ENCODE measurements around the gene NDUFS1. TPM values are rescaled to one million over a fixed set of nuclear protein-coding genes. Genes with fewer than 3 reads are reported as not detected.

Gene NDUFS1
- total and polyA plus RNA-seq, 2 donors (not counting 1 experiment from before 2014, with no cell fraction given) = 12.3 to 46.3 TPM

- ChIA-PET POLR2A (no interaction called here), CTCF (no interaction called here)
- H3K9ac ChIP-seq (ENCODE audit: low read length) = no peak overlapping the region
- TF ChIP-seq EZH2 (IDR thresholded peaks at IDR 0.05; ENCODE audit: borderline replicate concordance, insufficient read depth, low read depth, low read length, poor library complexity, severe bottlenecking) (no peak), CTCF (IDR thresholded peaks at IDR 0.05) (no peak)
- Mint-ChIP-seq H3K27ac (no peak overlapping the region), H3K9me3 (ENCODE audit: insufficient read depth) (no peaks in the 10 kb centered on the region), H3K27me3 (no peaks in the 10 kb centered on the region), H3K4me3 (no peak overlapping the region), H3K4me1 (no peaks in the 10 kb centered on the region)
- H3K79me2 ChIP-seq (ENCODE audit: control insufficient read depth, insufficient read depth, low read length) = no peaks in the 10 kb centered on the region
- intact Hi-C loops (cut with micrococcal nuclease) = no loop called here
- H3K27me3 ChIP-seq (replicated peaks in 1 of 4; ENCODE audit: control extremely low read depth in 1 of 4, control insufficient read depth in 3 of 4, insufficient read depth in 4 of 4, low read length in 3 of 4) = no peaks in the 10 kb centered on the region
- WGBS (ENCODE audit: insufficient coverage) = no CpG with 5 or more reads among the region's 4 CpGs
- no peaks in the 10 kb centered on the region for H4K20me1 ChIP-seq (ENCODE audit: control insufficient read depth, insufficient read depth, low read length, poor library complexity, severe bottlenecking)
- peaks cover 17 to 82% of the 10 kb centered on the region in 2 experiments for H3K36me3 ChIP-seq (replicated peaks in 1 of 2; ENCODE audit: control extremely low read depth in 1 of 2, control insufficient read depth in 1 of 2, extremely low read depth in 1 of 2, insufficient read depth in 2 of 2, low read length in 1 of 2)
- no peaks in the 10 kb centered on the region for H3K4me1 ChIP-seq (ENCODE audit: control insufficient read depth in 2 of 2, insufficient read depth in 2 of 2, low read length in 2 of 2)
- H2AFZ ChIP-seq (ENCODE audit: insufficient read depth, low read depth, low read length, poor library complexity, severe bottlenecking) = no peak overlapping the region
- no peak overlapping the region for H3K27ac ChIP-seq (ENCODE audit: low read length in 2 of 2)
- ATAC-seq (ENCODE audit: low read depth) (no peak), DNase-seq (no peak)
- no peaks in the 10 kb centered on the region for H3K9me3 ChIP-seq (ENCODE audit: control extremely low read depth in 1 of 3, control insufficient read depth in 2 of 3, insufficient read depth in 1 of 3, low read length in 2 of 3)
- no peak overlapping the region for H3K4me3 ChIP-seq (ENCODE audit: control extremely low read depth in 1 of 5, extremely low read depth in 1 of 5, insufficient read depth in 1 of 5, low read depth in 2 of 5, low read length in 4 of 5)
- H3K4me2 ChIP-seq (replicated peaks; ENCODE audit: low read depth, low read length, poor library complexity, severe bottlenecking) = no peak overlapping the region
Observed at GRCh38 chr2:206143451-206143850, 15.8 kb downstream of the NDUFS1 start.

GRCh38 chr2:206127656-206128055 is 31.6 kb downstream of the NDUFS1 start:
- H3K4me3 Mint-ChIP-seq = no peak overlapping the region
- H3K27ac Mint-ChIP-seq = no peak overlapping the region
- ATAC-seq (ENCODE audit: low read depth) (no peak), DNase-seq (no peak)
- H2AFZ ChIP-seq (ENCODE audit: insufficient read depth, low read depth, low read length, poor library complexity, severe bottlenecking) = no peak overlapping the region
- no peaks in the 10 kb centered on the region for H3K27me3 Mint-ChIP-seq
- no peaks in the 10 kb centered on the region for H3K4me1 ChIP-seq (ENCODE audit: control insufficient read depth in 2 of 2, insufficient read depth in 2 of 2, low read length in 2 of 2)
- no peaks in the 10 kb centered on the region for H3K27me3 ChIP-seq (replicated peaks in 1 of 4; ENCODE audit: control extremely low read depth in 1 of 4, control insufficient read depth in 3 of 4, insufficient read depth in 4 of 4, low read length in 3 of 4)
- no peak for TF ChIP-seq EZH2 (IDR thresholded peaks at IDR 0.05; ENCODE audit: borderline replicate concordance, insufficient read depth, low read depth, low read length, poor library complexity, severe bottlenecking)
- no peak for TF ChIP-seq CTCF (IDR thresholded peaks at IDR 0.05)
- H3K9ac ChIP-seq (ENCODE audit: low read length) = no peak overlapping the region
- H3K79me2 ChIP-seq (ENCODE audit: control insufficient read depth, insufficient read depth, low read length) = no peaks in the 10 kb centered on the region
- no peak overlapping the region for H3K4me2 ChIP-seq (replicated peaks; ENCODE audit: low read depth, low read length, poor library complexity, severe bottlenecking)
- no peaks in the 10 kb centered on the region for H3K4me1 Mint-ChIP-seq
- no peak overlapping the region for H3K4me3 ChIP-seq (ENCODE audit: control extremely low read depth in 1 of 5, extremely low read depth in 1 of 5, insufficient read depth in 1 of 5, low read depth in 2 of 5, low read length in 4 of 5)
- H3K36me3 ChIP-seq (replicated peaks in 1 of 2; ENCODE audit: control extremely low read depth in 1 of 2, control insufficient read depth in 1 of 2, extremely low read depth in 1 of 2, insufficient read depth in 2 of 2, low read length in 1 of 2) = peaks cover 5 to 61% of the 10 kb centered on the region in 2 experiments
- no peaks in the 10 kb centered on the region for H3K9me3 Mint-ChIP-seq (ENCODE audit: insufficient read depth)
- H4K20me1 ChIP-seq (ENCODE audit: control insufficient read depth, insufficient read depth, low read length, poor library complexity, severe bottlenecking) = no peaks in the 10 kb centered on the region
- H3K27ac ChIP-seq (ENCODE audit: low read length in 2 of 2) = no peak overlapping the region
- intact Hi-C loops (cut with micrococcal nuclease) = no loop called here
- H3K9me3 ChIP-seq (ENCODE audit: control extremely low read depth in 1 of 3, control insufficient read depth in 2 of 3, insufficient read depth in 1 of 3, low read length in 2 of 3) = no peaks in the 10 kb centered on the region
- CTCF ChIA-PET = no interaction called here
- POLR2A ChIA-PET = no interaction called here

All from B cell (primary cell).